HG03045 (cell line): ENCODE data around the gene MMP23B.
"Not testable (repeated sequence)": the region's sequence is repeated elsewhere in the genome, so short reads cannot be mapped to it uniquely, and the experiment has no call there.

Source experiments
- ATAC-seq: cut with Tn5 transposase; IDR thresholded peaks from one replicate; pipeline ENCODE4 v1.9.1; 2021; ENCODE audit warnings: mild to moderate bottlenecking, moderate library complexity; ENCODE audit not compliant: unreplicated experiment

Gene MMP23B

GRCh38 chr1:1631782-1632420 is at the start of gene MMP23B:
TSS of gene MMP23B (plus strand) at chr1:1632173. CDS start at chr1:1632219, 46 bp downstream.
- no peak for ATAC-seq

GRCh38 chr1:1582585-1583346 is 49.2 kb upstream of the MMP23B start:
- ATAC-seq, result no peak

GRCh38 chr1:1583347-1584010 is 48.5 kb upstream of the MMP23B start:
- no peak for ATAC-seq

GRCh38 chr1:1591452-1591851 is 40.5 kb upstream of the MMP23B start:
- ATAC-seq, result no peak

- ATAC-seq, result no peak
These were observed 38.0 kb upstream of the MMP23B start for GRCh38 chr1:1593834-1594601.

- no peak for ATAC-seq
These were observed 37.2 kb upstream of the MMP23B start for GRCh38 chr1:1594602-1595260.

- ATAC-seq, result not testable (repeated sequence)
These were observed 36.6 kb upstream of the MMP23B start for GRCh38 chr1:1595341-1595740.

GRCh38 chr1:1596493-1597274 is 35.3 kb upstream of the MMP23B start:
- no peak for ATAC-seq

- no peak for ATAC-seq
These were observed 34.6 kb upstream of the MMP23B start for GRCh38 chr1:1597275-1597930.

GRCh38 chr1:1598051-1598719 is 33.8 kb upstream of the MMP23B start:
- ATAC-seq, result no peak

GRCh38 chr1:1598720-1599029 is 33.3 kb upstream of the MMP23B start:
- no peak for ATAC-seq

- ATAC-seq, result no peak
These were observed 32.7 kb upstream of the MMP23B start for GRCh38 chr1:1599030-1599934.

- ATAC-seq, result no peak
These were observed 31.8 kb upstream of the MMP23B start, which contains the start of gene FNDC10 for GRCh38 chr1:1599935-1600860. TSS of gene FNDC10 (minus strand) at chr1:1600135. CDS start at chr1:1600015, 120 bp downstream.

GRCh38 chr1:1600861-1601563 is 31.0 kb upstream of the MMP23B start:
- no peak for ATAC-seq

GRCh38 chr1:1601564-1602303 is 30.2 kb upstream of the MMP23B start:
- ATAC-seq, result no peak
